PC-3 (cell line): ENCODE measurements around the gene BPIFB2. TPM values are rescaled to one million over a fixed set of nuclear protein-coding genes. Genes with fewer than 3 reads are reported as not detected.

ENCODE experiments used
- ATAC-seq: fragments of 200-7000 bp; cut with Tn5 transposase; 2 replicates; pipeline ENCODE4 v1.9.1; 2020; ENCODE audit warnings: mild to moderate bottlenecking, moderate library complexity
- BruUV-seq: library from RNA; stranded (reverse); fragments of 400-500 nt; replicated peaks from 2 replicates; lab custom pipeline; 2021; lab: Mats Ljungman, UMichigan
- CTCF ChIA-PET: fragments of 300-600 bp; sonication (Branson Sonifier 250); formaldehyde crosslinking; loops from one replicate; lab custom pipeline; 2022; ENCODE audit warnings: antibody characterized with exemption; lab: Charles Lee
- POLR2A ChIA-PET: fragments of 300-600 bp; sonication (Branson Sonifier 250); formaldehyde crosslinking; loops from one replicate; lab custom pipeline; 2022; ENCODE audit warnings: antibody characterized with exemption; ENCODE audit not compliant: unreplicated experiment; lab: Charles Lee
- DNase-seq: peaks from one replicate; pipeline ENCODE4 v3.0.0-alpha.2; 2015
- H2AFZ ChIP-seq: fragments of 300-600 bp; sonication (generic); 2 replicates; pipeline ENCODE4 v1.6.0; 2016; ENCODE audit warnings: antibody characterized with exemption, low read length
- H3F3A ChIP-seq: fragments of 300-600 bp; sonication (generic); one replicate; pipeline ENCODE4 v1.6.0; 2017; ENCODE audit warnings: antibody characterized with exemption, low read length, control low read depth, mild to moderate bottlenecking; ENCODE audit not compliant: unreplicated experiment
- H3K27ac ChIP-seq: fragments of 300-600 bp; sonication (generic); 2 replicates; pipeline ENCODE4 v1.5.1; 2016; ENCODE audit warnings: mild to moderate bottlenecking, low read length
- H3K27me3 ChIP-seq: fragments of 300-600 bp; sonication (generic); 2 replicates; pipeline ENCODE4 v1.6.1; 2016; ENCODE audit warnings: low read length, mixed read lengths
- H3K36me3 ChIP-seq: fragments of 300-600 bp; sonication (generic); 2 replicates; pipeline ENCODE4 v1.6.1; 2016; ENCODE audit warnings: low read depth, mixed run types, low read length, mixed read lengths
- H3K4me1 ChIP-seq: fragments of 300-600 bp; sonication (generic); 2 replicates; pipeline ENCODE4 v1.5.1; 2016; ENCODE audit warnings: low read length; ENCODE audit not compliant: insufficient read depth
- H3K4me2 ChIP-seq: fragments of 300-600 bp; sonication (generic); 2 replicates; pipeline ENCODE4 v1.6.0; 2016; ENCODE audit warnings: low read length
- H3K4me3 ChIP-seq: fragments of 300-600 bp; sonication (generic); 2 replicates; pipeline ENCODE4 v1.5.1; 2016; ENCODE audit warnings: mild to moderate bottlenecking, low read length, mixed read lengths
- H3K79me2 ChIP-seq: fragments of 300-600 bp; sonication (generic); 2 replicates; pipeline ENCODE4 v1.6.1; 2017; ENCODE audit warnings: low read length, mixed read lengths
- H3K9ac ChIP-seq: fragments of 300-600 bp; sonication (generic); 2 replicates; pipeline ENCODE4 v1.6.0; 2016; ENCODE audit warnings: mild to moderate bottlenecking, low read length
- H3K9me2 ChIP-seq: fragments of 300-600 bp; sonication (generic); replicated peaks from 2 replicates; pipeline ENCODE4 v1.6.1; 2016; ENCODE audit warnings: mixed run types, low read length, mixed read lengths
- H3K9me3 ChIP-seq: fragments of 300-600 bp; sonication (generic); 2 replicates; pipeline ENCODE4 v1.6.1; 2016; ENCODE audit warnings: low read length, mixed read lengths
- H4K20me1 ChIP-seq: fragments of 300-600 bp; sonication (generic); 2 replicates; pipeline ENCODE4 v1.6.1; 2016; ENCODE audit warnings: low read length, mixed read lengths
- CTCF ChIP-seq: fragments of 300-600 bp; sonication (generic); conservative IDR thresholded peaks from 2 replicates; pipeline ENCODE4 v1.5.1; 2017; ENCODE audit warnings: antibody characterized with exemption, low read depth, mild to moderate bottlenecking, low read length
- EZH2 ChIP-seq: fragments of 300-600 bp; sonication (generic); IDR thresholded peaks from one replicate; pipeline ENCODE4 v1.6.1; 2017; ENCODE audit warnings: antibody characterized with exemption, mild to moderate bottlenecking, low read length; ENCODE audit not compliant: unreplicated experiment
- EZH2phosphoT487 ChIP-seq: fragments of 300-600 bp; sonication (generic); IDR thresholded peaks from 2 replicates; pipeline ENCODE4 v1.6.1; 2018; ENCODE audit warnings: mild to moderate bottlenecking, antibody characterized with exemption, low read length, borderline replicate concordance
- intact Hi-C: fragments of 100-400 bp; cut with micrococcal nuclease; formaldehyde crosslinking; loops from 2 replicates; pipeline ENCODE4 v1.9.0; 2023
- total RNA-seq: library from RNA; depleted of rRNA; stranded (reverse); fragments of >200 nt; gene quantifications from 2 replicates; pipeline ENCODE4 v1.2.3, GENCODE V29; 2014

The BPIFB2 gene
- total RNA-seq, 1 experiment from 2014 or later: not detected

GRCh38 chr20:33027769-33028751 lies 20.6 kb downstream of the BPIFB2 start:
- H3K36me3 ChIP-seq: no peaks in the 10 kb centered on the region
- peaks cover 16% of the 10 kb centered on the region; the same call in 1 of the 2 replicates for H3K27me3 ChIP-seq
- H3K9me3 ChIP-seq: no peaks in the 10 kb centered on the region
- DNase-seq: no peak
- no peak overlapping the region for H2AFZ ChIP-seq
- no peak for ATAC-seq
- no peak overlapping the region for H3K4me3 ChIP-seq
- H3K9ac ChIP-seq: no peak overlapping the region
- intact Hi-C loops: no loop called here
- no peaks in the 10 kb centered on the region for H3K9me2 ChIP-seq
- ChIA-PET CTCF (no interaction called here), POLR2A (no interaction called here)
- no peak overlapping the region for H3K4me2 ChIP-seq
- H4K20me1 ChIP-seq: no peaks in the 10 kb centered on the region
- H3K27ac ChIP-seq: no peak overlapping the region
- H3F3A ChIP-seq: no peaks in the 10 kb centered on the region
- no TSS peak for BruUV-seq
- H3K79me2 ChIP-seq: no peaks in the 10 kb centered on the region
- no peaks in the 10 kb centered on the region for H3K4me1 ChIP-seq
- TF ChIP-seq CTCF (no peak), EZH2 (no peak), EZH2phosphoT487 (no peak)

GRCh38 chr20:33028875-33029274 lies 21.4 kb downstream of the BPIFB2 start:
- no peaks in the 10 kb centered on the region for H3K9me3 ChIP-seq
- H3K27ac ChIP-seq: no peak overlapping the region
- no peak for TF ChIP-seq CTCF
- no peak for TF ChIP-seq EZH2phosphoT487
- no peak for TF ChIP-seq EZH2
- ATAC-seq (no peak), DNase-seq (no peak)
- H4K20me1 ChIP-seq: no peaks in the 10 kb centered on the region
- peaks cover 22% of the 10 kb centered on the region; the same call in 1 of the 2 replicates for H3K27me3 ChIP-seq
- CTCF ChIA-PET: no interaction called here
- POLR2A ChIA-PET: no interaction called here
- H3K4me1 ChIP-seq: no peaks in the 10 kb centered on the region
- no peaks in the 10 kb centered on the region for H3K9me2 ChIP-seq
- H3K4me2 ChIP-seq: no peak overlapping the region
- no peak overlapping the region for H2AFZ ChIP-seq
- BruUV-seq: no TSS peak
- no peak overlapping the region for H3K4me3 ChIP-seq
- no peak overlapping the region for H3K9ac ChIP-seq
- intact Hi-C loops: no loop called here
- no peaks in the 10 kb centered on the region for H3K36me3 ChIP-seq
- no peaks in the 10 kb centered on the region for H3K79me2 ChIP-seq
- H3F3A ChIP-seq: no peaks in the 10 kb centered on the region

GRCh38 chr20:33030076-33030475 lies 22.6 kb downstream of the BPIFB2 start:
- CTCF ChIA-PET: no interaction called here
- H3K27me3 ChIP-seq: peaks cover 31% of the 10 kb centered on the region; the same call in 1 of the 2 replicates
- no peak overlapping the region for H2AFZ ChIP-seq
- H3K36me3 ChIP-seq: no peaks in the 10 kb centered on the region
- POLR2A ChIA-PET: no interaction called here
- no peak overlapping the region for H3K27ac ChIP-seq
- TF ChIP-seq CTCF: no peak
- TF ChIP-seq EZH2: no peak
- TF ChIP-seq EZH2phosphoT487: no peak
- H3K9me2 ChIP-seq: no peaks in the 10 kb centered on the region
- no peaks in the 10 kb centered on the region for H3K4me1 ChIP-seq
- intact Hi-C loops: no loop called here
- no peaks in the 10 kb centered on the region for H3K9me3 ChIP-seq
- no peak overlapping the region for H3K4me2 ChIP-seq
- no peak for ATAC-seq
- H3F3A ChIP-seq: no peaks in the 10 kb centered on the region
- DNase-seq: no peak
- H3K79me2 ChIP-seq: no peaks in the 10 kb centered on the region
- no peak overlapping the region for H3K4me3 ChIP-seq
- H4K20me1 ChIP-seq: no peaks in the 10 kb centered on the region
- no TSS peak for BruUV-seq
- H3K9ac ChIP-seq: no peak overlapping the region
